ENCODE data around the gene KIAA1614. TPM values are rescaled to one million over a fixed set of nuclear protein-coding genes. Genes with fewer than 3 reads are reported as not detected.
A peak's percentile ranks its signal among the peaks of the same experiment; 100 is the strongest.

Gene KIAA1614
- total RNA-seq, 1 experiment from 2014 or later: 3.3 TPM

- ChIA-PET POLR2A (no interaction called here), CTCF (interaction anchor here (0.6 to 1.2 kb wide), 3 partner anchors 26 to 1829 kb away, joined by 3 to 4 read pairs (median 3); no protein-coding TSS in a partner anchor)
- TF ChIP-seq ZNF532 (CRISPR knock-in tag; IDR thresholded peaks at IDR 0.05; ENCODE audit: borderline replicate concordance): no peak
- no peak for TF ChIP-seq HMGA2 (CRISPR knock-in tag; IDR thresholded peaks at IDR 0.05)
- no peak for TF ChIP-seq ZNF396 (CRISPR knock-in tag; IDR thresholded peaks at IDR 0.05; ENCODE audit: borderline replicate concordance)
- no peak for TF ChIP-seq CTCF (IDR thresholded peaks at IDR 0.05)
- no peak for TF ChIP-seq ZSCAN18 (CRISPR knock-in tag; IDR thresholded peaks at IDR 0.05)
- TF ChIP-seq ELF4 (CRISPR knock-in tag; IDR thresholded peaks at IDR 0.05; ENCODE audit: low read depth): no peak
- no peak for TF ChIP-seq STAT6 (CRISPR knock-in tag; conservative IDR thresholded peaks at IDR 0.05; ENCODE audit: low read depth)
- TF ChIP-seq ATF6 (CRISPR knock-in tag; IDR thresholded peaks at IDR 0.05): no peak
- TF ChIP-seq EMX1 (CRISPR knock-in tag; IDR thresholded peaks at IDR 0.05): no peak
- no peak for TF ChIP-seq MYBL2 (CRISPR knock-in tag; IDR thresholded peaks at IDR 0.05)
- H3K27ac Mint-ChIP-seq: no peak overlapping the region
- no peaks in the 10 kb centered on the region; the same call in 1 of the 2 replicates for H3K36me3 Mint-ChIP-seq
- ATAC-seq (peak; percentile 72), DNase-seq (ENCODE audit: low spot score) (peak; percentile 34)
- H3K27me3 Mint-ChIP-seq (ENCODE audit: low read depth): no peaks in the 10 kb centered on the region
- no peaks in the 10 kb centered on the region for H3K9me3 Mint-ChIP-seq
- peaks cover 7% of the 10 kb centered on the region for H3K4me1 Mint-ChIP-seq
- H3K4me3 Mint-ChIP-seq: no peak overlapping the region
Observed at GRCh38 chr1:180946541-180947498, 34.1 kb downstream of the KIAA1614 start.
